Islet of Langerhans (tissue), 1 donor: ENCODE results near the gene LPAR1.

Experiments
- FAIRE-seq: peaks from one replicate; lab custom pipeline; 2011; peaks lifted over from hg19 to GRCh38; lab: Jason Lieb, UNC

Gene LPAR1

GRCh38 chr9:110999379-110999778, 38.9 kb downstream of the LPAR1 start:
- FAIRE-seq = no peak

- no peak for FAIRE-seq
Observed at GRCh38 chr9:110997847-110998246, 40.4 kb downstream of the LPAR1 start.

DNA sequence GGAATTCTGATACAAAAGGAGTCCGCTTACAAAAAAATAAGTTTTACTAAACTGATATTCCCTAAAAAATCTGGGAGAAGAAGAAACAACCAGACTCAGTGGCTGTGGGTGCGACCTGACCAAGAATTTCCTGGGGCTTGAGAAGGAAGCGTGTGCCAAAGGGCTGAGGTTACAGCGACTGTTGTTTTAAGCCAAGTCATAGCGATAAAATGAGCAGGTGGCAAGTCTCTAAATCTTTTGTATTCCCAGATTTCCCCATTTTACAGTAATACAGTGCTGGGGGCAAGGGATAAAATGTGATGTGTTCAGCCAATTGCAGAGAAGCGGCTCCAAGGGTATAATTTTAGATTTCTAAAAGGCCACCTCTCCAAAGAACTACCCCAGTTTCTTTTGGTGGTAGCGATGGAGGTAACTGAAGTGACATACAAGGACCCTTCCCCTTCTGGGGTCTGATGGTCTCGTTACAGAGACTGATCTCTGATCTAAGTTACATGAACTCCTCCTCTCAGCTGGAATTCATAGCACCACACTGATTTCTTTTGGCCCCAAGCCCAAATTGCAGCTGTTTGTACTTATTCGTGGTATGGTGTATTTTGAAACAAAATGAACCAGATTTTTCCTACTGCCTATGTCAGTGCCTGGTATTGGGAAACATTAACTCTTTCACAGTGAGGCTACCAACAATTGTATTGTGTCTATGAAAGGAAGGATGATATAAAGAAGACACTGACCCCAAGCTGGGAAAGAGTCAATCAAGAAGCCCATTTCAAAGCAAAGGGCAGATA, 41.6 kb downstream of the LPAR1 start:
- FAIRE-seq = no peak

- FAIRE-seq = no peak
Observed at GRCh38 chr9:110995420-110996340, 42.6 kb downstream of the LPAR1 start.

DNA sequence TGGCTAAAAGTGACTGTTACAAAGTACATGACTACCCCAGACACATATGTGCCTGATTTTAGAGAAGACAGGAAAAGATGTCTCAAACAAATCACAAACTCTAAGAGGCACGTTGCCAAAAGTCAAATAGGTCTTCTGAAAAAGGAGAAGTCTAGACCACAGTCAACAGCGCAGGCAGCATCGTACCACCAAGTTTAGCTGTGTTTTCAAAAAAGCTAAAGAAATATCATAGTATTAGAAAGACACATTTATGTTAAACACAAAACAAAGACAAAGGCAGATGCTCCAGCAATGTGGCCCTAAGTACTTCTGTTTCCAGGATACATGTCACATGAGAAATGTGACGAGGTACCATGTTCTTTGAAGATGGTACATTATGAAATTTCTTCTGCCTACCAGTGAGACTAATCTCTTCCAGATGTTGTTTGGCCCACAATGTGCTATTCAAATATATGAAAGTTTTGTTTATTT, 43.5 kb downstream of the LPAR1 start:
- no peak for FAIRE-seq

GRCh38 chr9:110990481-110990880, 47.8 kb downstream of the LPAR1 start:
- no peak for FAIRE-seq

- no peak for FAIRE-seq
Observed at GRCh38 chr9:110986529-110986928, 51.7 kb downstream of the LPAR1 start.

GRCh38 chr9:110984890-110985437, 53.3 kb downstream of the LPAR1 start:
- FAIRE-seq = no peak

DNA sequence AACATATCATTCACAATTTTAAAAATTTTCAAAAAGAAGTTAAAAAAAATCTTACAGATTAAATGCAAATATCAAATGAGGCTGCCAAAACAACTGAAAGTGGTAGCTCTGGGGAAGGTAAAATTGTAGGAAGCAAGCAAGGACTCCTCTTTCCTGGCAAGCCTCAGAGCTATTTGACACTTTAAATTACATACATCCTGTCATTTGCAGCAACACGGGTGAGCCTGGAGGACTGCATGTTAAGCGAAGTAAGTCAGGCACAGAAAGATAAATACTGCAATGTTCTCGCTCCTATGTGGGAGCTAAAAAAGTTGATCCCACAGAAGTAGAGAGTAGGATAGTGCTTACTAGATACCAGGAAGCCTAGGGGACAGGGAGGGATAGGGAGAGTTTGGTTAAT, 58.0 kb downstream of the LPAR1 start:
- no peak for FAIRE-seq

DNA sequence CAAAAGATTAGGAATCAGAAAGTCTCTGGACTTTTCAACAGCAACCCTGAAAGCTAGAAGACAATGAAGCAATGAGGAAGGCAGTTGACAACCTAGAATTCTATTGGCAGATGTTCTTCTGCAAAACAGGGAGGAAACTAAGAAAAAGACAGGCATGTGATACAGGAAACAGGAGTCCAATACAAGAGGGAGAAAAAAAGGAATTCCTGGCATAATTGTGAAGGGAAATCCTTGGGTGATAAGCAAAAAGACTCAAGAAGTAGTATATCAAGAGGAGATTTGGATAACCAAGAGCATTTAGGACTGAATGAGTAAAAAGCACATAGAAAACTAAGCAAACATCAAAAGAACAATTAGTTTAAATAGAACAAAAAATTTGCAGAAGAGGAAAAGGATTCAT, 58.6 kb downstream of the LPAR1 start:
- no peak for FAIRE-seq

DNA sequence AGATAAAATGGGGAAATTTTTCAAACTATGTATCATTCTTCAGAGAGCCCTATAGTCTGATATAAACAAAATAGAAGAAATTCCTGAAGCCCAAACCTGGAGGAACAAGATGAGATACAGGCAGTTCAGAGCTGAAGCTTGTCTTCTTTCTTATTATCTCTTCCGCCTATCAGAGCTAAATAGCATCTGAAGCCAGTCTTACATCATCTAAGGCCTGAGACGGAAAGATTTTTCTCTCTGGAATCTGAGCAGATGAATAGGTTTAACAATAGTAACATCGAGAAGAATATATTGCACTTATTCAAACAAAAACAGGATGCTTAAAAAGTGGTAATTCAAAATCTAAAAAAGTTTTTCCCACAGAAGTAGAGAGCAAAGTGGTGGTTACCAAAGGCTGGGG, 59.8 kb downstream of the LPAR1 start:
- FAIRE-seq = no peak

DNA sequence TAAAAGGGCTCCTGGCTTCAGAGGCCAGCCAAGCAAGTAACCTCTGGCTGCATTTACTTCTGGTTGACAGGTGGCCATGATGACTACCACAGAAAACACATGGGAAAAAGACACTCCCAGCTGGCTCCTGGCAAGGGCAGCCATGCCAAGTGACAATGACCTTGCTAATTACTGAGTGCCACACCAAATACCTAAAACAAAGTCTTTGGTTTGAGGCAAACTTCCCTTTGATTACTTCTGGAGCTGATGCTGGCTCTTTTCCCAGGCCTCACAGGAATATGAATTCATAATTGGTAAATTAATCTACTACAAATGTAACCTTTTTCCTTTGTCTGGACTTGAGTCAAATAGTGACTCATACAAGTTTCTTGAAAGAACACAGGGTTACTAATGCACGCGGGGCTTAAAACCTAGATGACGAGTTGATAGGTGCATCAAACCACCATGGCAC, 61.0 kb downstream of the LPAR1 start:
- FAIRE-seq = no peak

- FAIRE-seq = no peak
Observed at GRCh38 chr9:110975969-110976368, 62.3 kb downstream of the LPAR1 start.

DNA sequence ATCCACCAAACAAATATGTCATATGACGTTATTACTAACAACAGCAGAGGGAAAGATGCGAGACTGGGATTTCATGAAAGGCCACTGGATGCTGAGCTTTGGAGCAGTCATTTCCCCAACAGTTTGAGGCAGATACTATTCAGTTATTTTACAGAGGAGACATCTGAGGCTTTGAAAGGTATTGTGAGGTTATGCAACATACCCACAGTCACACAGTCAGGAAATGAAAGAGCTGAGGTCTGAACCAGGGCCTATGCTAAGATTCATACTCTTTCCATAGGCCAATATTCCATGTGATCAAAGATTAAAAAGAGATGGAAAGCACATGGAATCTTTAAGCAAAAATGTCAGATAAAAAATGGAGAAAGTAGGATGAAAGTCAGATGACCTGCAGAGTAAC, 63.0 kb downstream of the LPAR1 start:
- FAIRE-seq = no peak

DNA sequence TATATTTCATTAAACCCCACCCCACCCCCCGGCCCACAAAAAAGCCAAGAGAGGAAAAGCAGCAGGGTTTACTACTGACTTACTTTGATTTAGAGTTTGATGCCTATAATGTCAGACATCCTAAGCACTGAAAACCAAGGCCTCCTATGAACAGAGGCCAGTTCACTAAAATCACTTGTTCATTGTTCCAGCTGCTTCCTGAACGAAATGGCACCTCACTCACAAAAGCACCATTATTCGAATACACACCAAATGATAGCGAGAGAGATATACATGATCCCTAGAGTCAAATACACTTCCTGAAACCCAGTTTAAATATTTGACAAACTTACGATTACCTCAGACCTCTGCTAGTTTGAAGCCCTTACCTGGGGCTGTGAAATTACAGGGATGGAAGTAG, 66.6 kb downstream of the LPAR1 start:
- no peak for FAIRE-seq

GRCh38 chr9:110971234-110971633, 67.0 kb downstream of the LPAR1 start:
- no peak for FAIRE-seq

- FAIRE-seq = no peak
Observed at GRCh38 chr9:110969971-110970386, 68.3 kb downstream of the LPAR1 start.

GRCh38 chr9:110968096-110968495, 70.2 kb downstream of the LPAR1 start:
- FAIRE-seq = no peak

GRCh38 chr9:110967196-110967595, 71.1 kb downstream of the LPAR1 start:
- no peak for FAIRE-seq

- no peak for FAIRE-seq
Observed at GRCh38 chr9:110960288-110960687, 78.0 kb downstream of the LPAR1 start.

GRCh38 chr9:110958847-110959246, 79.4 kb downstream of the LPAR1 start:
- no peak for FAIRE-seq

GRCh38 chr9:110954822-110955291, 83.4 kb downstream of the LPAR1 start:
- no peak for FAIRE-seq

DNA sequence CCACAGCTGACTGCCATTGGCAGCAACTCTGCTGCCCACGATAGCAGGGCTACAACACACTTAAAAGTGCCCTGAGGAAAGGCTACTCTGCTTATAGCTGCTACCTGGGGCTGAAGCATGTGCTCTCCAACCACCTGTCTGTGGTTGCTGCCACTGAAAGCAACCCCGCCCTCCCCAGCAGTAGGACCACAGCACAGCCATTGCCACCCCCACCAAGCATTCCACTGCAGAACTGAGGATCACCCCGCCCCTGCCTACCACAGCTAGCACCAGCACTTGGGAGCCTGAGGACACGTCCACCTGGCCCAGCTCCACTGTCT, 85.8 kb downstream of the LPAR1 start:
- no peak for FAIRE-seq
